ENCODE data around the gene FLRT2. TPM values are rescaled to one million over a fixed set of nuclear protein-coding genes. Genes with fewer than 3 reads are reported as not detected.

The FLRT2 gene
- total and polyA plus RNA-seq, 9 of the 15 experiments (the other 6 are each of a cell fraction or from before 2014, with no cell fraction given): 0.02 TPM; not detected in 8

- POLR2A ChIA-PET: no interaction called here
- Histone ChIP-seq H3K79me2 (ENCODE audit: control insufficient read depth, insufficient read depth, low read length) (no peaks in the 10 kb centered on the region), H3K27me3 (ENCODE audit: control insufficient read depth in 2 of 2, insufficient read depth in 2 of 2, low read length in 2 of 2) (no peaks in the 10 kb centered on the region), H3K4me3 (no peak overlapping the region), H2AFZ (ENCODE audit: low read depth, low read length) (no peak overlapping the region), H3K4me2 (ENCODE audit: insufficient read depth, low read length) (no peak overlapping the region), H3K4me1 (replicated peaks in 1 of 2; ENCODE audit: control insufficient read depth in 2 of 2, insufficient read depth in 2 of 2, low read length in 2 of 2) (no peaks in the 10 kb centered on the region), H3K9me3 (replicated peaks; ENCODE audit: control insufficient read depth, insufficient read depth, low read depth, low read length) (no peaks in the 10 kb centered on the region), H3K9ac (ENCODE audit: insufficient read depth in 1 of 2, low read depth in 2 of 2, low read length in 2 of 2) (no peak overlapping the region), H3K27ac (ENCODE audit: extremely low read depth, low read depth, low read length) (no peak overlapping the region), H4K20me1 (replicated peaks; ENCODE audit: control insufficient read depth, insufficient read depth, low read length) (no peaks in the 10 kb centered on the region), H3K36me3 (ENCODE audit: control insufficient read depth, insufficient read depth, low read length) (no peaks in the 10 kb centered on the region), H3K9me1 (ENCODE audit: control insufficient read depth, insufficient read depth, low read length) (no peaks in the 10 kb centered on the region)
- WGBS (ENCODE audit: insufficient coverage, low coverage, missing lambda C conversion rate): 0% methylated on average over 6 of the region's 7 CpGs
- TF ChIP-seq MTA2 (IDR thresholded peaks at IDR 0.05; ENCODE audit: low read depth) (no peak), RBM34 (IDR thresholded peaks at IDR 0.05; ENCODE audit: borderline replicate concordance, insufficient read depth, low read length) (no peak), MCM2 (IDR thresholded peaks at IDR 0.05; ENCODE audit: low read depth) (no peak), ZNF311 (CRISPR knock-in tag; IDR thresholded peaks at IDR 0.05) (no peak), DACH1 (IDR thresholded peaks at IDR 0.05; ENCODE audit: partially characterized antibody) (no peak), SMAD4 (CRISPR knock-in tag; conservative IDR thresholded peaks at IDR 0.05) (no peak), ZNF232 (CRISPR knock-in tag; IDR thresholded peaks at IDR 0.05) (no peak), TAF9B (IDR thresholded peaks at IDR 0.05; ENCODE audit: partially characterized antibody) (no peak), ESRRB (CRISPR knock-in tag; IDR thresholded peaks at IDR 0.05; ENCODE audit: borderline replicate concordance) (no peak), BRF2 (IDR thresholded peaks at IDR 0.05; ENCODE audit: borderline replicate concordance, insufficient read depth, insufficient read length) (no peak), BCOR (IDR thresholded peaks at IDR 0.05) (no peak), TBP (optimal IDR thresholded peaks at IDR 0.05; ENCODE audit: low read depth, low read length) (no peak), SPI1 (IDR thresholded peaks at IDR 0.05; ENCODE audit: borderline replicate concordance, low read depth, low read length) (no peak), FUS (optimal IDR thresholded peaks at IDR 0.05; ENCODE audit: low read depth, low read length) (no peak), ETV1 (tag; conservative IDR thresholded peaks at IDR 0.05; ENCODE audit: low read depth) (no peak), SNRNP70 (optimal IDR thresholded peaks at IDR 0.05; ENCODE audit: low read depth, low read length) (no peak), NCOA2 (IDR thresholded peaks at IDR 0.05; ENCODE audit: partially characterized antibody in 2 of 2) (no peak), FOXP4 (CRISPR knock-in tag; IDR thresholded peaks at IDR 0.05; ENCODE audit: borderline replicate concordance) (no peak), RFX7 (CRISPR knock-in tag; IDR thresholded peaks at IDR 0.05) (no peak)
- DNase-seq (ENCODE audit: extremely low read depth in 1 of 4, low spot score in 3 of 4): no peak
- no peak for FAIRE-seq
- BruUV-seq (replicated peaks): no TSS peak
- in situ Hi-C loops (cut with MboI) (no loop called here), intact Hi-C loops (cut with micrococcal nuclease) (no loop called here)
- no peak for ATAC-seq
- CTCF ChIA-PET (ENCODE audit: low intra/inter-chr PET ratio): no interaction called here
These were observed 1.7 kb upstream of the FLRT2 start for GRCh38 chr14:85528080-85528896.

Data from K562 (cell line).